GM12872 (cell line): ENCODE results near the gene AATK.

ENCODE experiments used
- CTCF ChIP-seq: IDR thresholded peaks from 3 replicates; pipeline ENCODE4 v1.5.1; 2011; ENCODE audit warnings: low read depth, mild to moderate bottlenecking, low read length, moderate library complexity; ENCODE audit not compliant: insufficient read depth

AATK gene

GRCh38 chr17:81138500-81138899, 27.5 kb downstream of the AATK start:
- TF ChIP-seq CTCF: no peak

- TF ChIP-seq CTCF: no peak
Observed at GRCh38 chr17:81138083-81138482, 27.9 kb downstream of the AATK start.

DNA sequence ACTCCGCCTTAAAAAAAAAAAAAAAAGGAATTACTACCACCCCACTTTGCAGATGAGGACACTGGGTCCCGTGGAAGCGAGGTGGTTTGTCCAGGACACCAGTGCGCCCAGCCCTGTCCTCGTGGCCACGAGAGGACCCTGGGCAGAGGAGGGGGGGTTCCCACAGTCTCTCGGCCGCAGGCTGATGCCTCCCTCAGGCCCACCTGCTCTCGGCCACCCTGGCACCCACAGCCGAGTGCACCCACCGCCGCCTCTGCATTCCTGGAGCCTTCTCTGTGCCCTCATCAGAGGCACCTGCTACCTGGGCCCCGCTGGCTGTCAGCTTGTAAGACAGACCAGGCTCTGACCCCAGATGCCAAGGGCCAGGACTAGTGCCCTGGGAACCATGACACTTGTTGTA, 28.8 kb downstream of the AATK start:
- no peak for TF ChIP-seq CTCF

DNA sequence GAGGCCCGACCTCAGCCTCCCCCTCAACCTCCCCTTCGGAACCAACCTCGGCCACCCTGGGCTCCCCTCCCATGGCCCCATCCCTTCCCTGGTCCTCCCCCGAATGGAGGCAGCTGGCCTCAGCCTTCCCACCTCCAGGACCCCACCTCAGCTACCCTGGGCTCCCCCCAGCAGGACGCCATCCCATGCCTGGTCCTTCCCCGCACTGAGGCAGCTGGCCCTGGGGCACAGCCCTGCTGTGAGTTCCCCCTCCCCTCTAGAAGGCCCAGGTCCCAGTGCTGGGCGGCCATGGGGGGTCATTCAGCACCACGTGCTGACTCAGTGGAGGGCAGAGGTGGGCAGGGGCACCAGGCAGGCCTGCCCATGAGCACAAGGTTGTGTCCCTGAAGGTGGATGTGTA, 29.7 kb downstream of the AATK start:
- TF ChIP-seq CTCF: no peak

GRCh38 chr17:81135505-81136278, 30.3 kb downstream of the AATK start:
- TF ChIP-seq CTCF: no peak

GRCh38 chr17:81134064-81134781, 31.8 kb downstream of the AATK start:
- TF ChIP-seq CTCF: no peak

DNA sequence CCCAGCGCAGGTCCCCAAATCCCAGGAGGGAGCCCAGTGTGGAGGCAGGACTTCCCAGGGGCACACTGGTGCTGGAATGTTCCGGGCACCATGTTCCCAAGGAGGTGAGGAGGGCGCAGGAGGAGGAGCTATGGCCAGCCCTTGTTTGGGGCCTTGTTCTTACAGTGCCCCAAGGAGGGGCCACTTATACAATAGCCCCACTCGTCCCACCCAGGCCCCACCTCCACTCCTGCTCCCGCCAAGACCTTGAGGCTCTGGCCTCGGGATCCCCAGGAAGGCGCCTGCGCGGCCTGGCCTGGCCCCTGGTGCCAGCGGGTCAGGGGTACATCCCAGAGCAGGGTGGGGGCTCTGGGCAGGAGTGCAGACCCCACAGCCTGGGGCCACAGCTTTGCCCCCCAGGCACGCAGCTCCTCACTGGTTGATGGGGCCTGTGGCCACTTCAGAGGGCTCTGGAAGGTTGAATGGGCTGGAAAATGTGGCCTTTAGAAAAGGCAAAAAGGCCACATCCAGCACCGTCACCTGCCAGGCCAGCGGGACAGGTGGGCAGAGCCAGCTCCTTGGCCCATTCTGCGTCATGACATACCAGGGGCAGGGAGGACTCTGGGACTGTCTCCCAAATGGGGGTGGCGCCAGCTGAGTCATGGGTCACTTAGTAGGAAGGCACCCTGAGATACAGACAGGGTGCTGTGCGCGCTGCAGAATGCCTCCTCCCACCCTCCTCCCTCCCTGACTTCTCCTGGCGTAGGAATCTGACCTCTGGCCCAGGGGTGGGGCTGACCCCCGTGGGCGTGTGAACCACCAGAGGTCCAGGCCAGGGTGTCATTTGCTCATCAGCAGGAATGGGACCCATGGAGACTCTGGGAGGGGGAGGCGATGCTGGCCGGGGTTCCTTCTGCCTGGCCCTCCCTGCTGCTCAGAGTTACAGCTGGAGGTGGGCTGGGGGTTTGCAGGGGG, 33.0 kb downstream of the AATK start:
- TF ChIP-seq CTCF: no peak
